ENCODE data around the gene CRACR2A.

The CRACR2A gene

DNA sequence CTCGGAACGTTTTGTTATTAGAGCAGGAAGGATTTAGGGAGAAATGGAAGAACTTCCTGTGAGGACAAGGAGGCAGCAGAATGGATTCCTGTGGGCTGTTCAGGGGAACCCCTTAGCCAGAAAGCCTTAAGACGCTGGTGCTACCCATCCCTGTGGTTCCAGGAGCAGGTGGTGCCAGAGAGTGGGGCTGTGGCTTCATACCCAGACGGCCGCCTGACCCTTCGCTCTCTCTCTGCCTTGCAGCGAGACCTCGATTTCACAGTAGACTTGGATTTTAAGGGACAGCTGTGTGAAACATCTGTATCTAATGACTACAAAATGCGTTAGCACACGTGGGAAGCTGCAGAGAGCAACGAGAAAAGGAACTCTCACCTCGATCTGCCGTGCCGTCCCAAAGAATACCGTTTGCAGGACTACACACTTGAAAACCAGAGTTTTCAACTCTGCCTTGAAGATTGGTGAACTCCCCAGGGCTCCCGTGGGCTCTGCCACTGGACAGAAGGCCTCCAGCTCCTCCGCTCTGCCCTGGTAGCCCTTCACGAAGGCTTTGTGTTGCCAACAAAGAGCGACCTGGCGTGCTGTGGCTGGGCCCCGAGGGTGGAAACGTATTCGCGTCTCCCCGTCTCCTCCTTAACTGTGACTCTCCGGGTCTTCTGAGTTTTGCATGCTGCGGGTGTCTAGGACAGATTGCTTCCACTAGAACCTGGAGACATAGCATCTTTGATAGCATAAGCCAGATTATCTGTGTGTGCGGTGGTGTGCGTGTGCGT lies 159.9 kb downstream of the CRACR2A start:
- DNase-seq = no peak

GRCh38 chr12:3589745-3590144 lies 163.2 kb downstream of the CRACR2A start:
- no peak for DNase-seq

GRCh38 chr12:3587402-3588013 lies 165.4 kb downstream of the CRACR2A start:
- DNase-seq = no peak

DNA sequence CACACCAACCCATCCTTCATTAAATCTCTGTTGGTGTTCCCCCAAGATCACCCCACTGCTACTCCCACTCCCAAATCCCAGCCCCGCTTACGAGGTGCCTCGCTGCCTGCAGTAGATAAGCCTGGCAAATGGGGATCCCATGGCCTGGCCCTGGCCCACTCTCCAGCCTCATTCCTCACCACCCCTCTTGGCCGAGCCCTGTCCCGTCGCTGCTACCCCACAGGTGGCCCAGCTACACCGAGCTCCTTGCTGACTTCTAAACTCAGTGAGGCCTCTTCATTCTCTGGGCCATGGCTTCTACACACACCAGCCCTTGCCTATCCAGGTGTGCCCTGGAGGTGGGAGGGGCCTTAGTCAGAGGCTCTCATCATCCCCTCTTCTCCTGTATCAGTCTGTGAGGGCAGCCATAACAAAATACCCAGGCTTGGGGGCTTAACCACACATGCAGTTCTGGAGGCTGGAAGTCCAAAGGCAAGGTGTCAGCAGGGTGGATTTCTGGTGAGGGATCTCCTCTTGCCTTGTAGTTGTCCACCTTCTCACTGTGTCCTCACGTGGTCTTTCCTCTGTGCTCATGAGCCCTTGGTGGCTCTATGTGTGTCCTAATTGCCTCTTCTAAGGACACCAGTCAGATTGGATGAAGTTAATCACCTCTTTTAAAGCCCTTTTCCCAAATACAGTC lies 169.1 kb downstream of the CRACR2A start:
- no peak for DNase-seq

GRCh38 chr12:3580094-3580749 lies 172.7 kb downstream of the CRACR2A start:
- DNase-seq = no peak

DNA sequence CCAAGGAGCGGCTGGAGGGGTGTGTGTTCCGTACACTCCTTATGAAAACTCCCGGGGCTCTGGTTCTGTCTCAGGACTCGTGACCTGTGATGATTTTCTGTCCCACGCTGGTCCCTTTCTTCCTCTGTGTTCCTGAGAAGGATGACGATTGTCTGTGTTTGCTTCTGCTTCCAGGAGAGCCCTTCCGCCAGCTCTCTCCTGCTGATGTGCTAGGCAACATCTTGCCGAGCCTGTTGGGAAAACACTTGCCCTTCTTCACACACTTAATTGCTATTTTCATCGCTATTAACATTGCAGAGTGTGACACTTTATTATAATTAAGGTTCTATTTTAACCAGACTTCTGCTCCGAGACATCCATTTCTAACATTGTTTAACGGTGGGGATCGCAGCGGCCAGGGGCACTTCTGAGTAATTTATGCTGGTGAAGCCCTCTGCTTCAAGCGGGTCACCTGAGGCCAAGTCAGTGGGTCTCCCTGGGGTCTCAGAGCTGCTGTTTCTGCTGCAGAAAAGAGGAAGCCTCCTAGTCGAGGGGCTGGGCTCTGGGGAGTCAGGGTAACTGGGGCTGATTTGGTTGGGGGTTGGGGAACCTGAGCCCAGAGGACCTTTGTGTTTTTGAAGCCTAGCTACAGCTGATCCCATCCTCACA lies 173.3 kb downstream of the CRACR2A start:
- DNase-seq = no peak

- no peak for DNase-seq
Observed at GRCh38 chr12:3578557-3578956, 174.4 kb downstream of the CRACR2A start.

GRCh38 chr12:3576891-3577290 lies 176.0 kb downstream of the CRACR2A start:
- DNase-seq = no peak

- DNase-seq = no peak
Observed at GRCh38 chr12:3574986-3575385, 177.9 kb downstream of the CRACR2A start.

DNA sequence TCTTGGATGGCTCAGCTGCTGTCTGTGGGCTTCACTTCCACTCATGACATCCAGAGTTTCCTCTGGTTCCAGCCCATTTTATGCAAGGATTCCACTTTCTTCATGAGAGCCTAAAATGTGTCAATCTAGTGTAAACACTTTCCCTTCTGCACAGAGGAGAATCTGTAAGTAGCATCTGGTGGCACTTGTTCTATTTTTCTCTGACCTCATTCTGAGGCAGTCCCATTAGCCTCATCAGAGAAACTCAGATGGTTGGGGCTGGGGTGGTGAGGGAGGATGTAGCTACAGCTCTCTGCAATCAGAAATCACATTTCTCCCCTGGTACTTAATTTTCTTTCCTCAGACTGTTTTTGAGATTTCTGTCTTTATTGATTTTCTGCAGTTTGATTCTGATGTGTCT lies 180.3 kb downstream of the CRACR2A start:
- no peak for DNase-seq

DNA sequence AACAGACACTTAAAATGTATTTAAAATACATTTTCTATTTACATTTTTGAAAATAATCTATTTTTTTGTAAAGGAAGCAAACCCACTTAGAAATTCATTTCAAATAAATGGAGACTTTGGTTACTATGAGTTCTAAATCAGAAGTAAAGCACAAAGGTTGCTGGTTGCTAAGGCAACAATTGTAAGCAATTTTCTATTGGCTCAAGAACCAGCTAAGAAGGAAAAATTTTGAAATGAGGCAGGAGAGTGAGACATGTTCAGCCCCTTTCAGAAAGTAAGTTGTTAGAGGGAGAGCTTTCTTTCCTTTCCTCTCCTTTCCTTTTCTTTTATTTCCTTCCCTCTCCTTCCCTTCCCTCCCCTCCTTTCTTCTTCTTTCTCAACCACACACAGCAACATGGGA lies 181.2 kb downstream of the CRACR2A start:
- DNase-seq = no peak

DNA sequence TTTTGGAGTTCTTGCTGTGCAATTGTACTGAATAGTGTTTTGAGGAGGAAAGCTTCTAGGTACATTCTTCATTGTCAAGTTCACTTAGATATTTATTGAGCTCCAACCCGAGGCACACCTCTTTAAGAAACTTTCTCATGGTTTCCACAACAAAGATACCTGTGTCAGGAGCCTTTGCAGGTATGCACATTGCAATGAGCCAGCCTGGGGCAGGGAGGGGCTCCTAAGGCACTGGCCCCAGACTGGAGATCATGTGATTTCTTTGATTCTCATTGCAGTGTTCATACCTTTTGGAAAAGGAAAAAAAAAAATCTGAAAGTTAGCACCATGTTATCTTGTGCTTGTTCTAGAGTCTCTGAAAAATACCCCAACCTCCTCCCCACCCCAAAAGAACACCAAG lies 181.6 kb downstream of the CRACR2A start:
- no peak for DNase-seq

- no peak for DNase-seq
Observed at GRCh38 chr12:3568695-3569094, 184.2 kb downstream of the CRACR2A start.

DNA sequence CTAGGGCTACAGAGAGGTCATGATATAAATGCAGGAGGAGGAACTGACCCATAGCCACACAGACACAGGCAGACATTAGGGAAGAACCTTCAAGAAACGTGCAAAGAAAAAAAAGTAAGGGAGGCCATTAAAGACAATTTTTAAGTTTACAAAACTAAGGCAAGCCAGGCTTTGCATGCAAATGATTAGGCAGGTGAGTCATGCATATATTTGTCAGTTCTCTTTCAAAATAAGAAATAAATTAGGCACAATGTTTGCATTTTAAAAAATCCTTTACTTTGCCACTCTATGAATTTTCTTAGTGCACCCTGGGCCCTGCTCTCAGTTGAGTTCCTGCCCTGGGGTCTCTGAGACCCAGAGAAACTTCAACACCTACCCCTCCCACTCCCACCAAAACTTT lies 186.9 kb downstream of the CRACR2A start:
- DNase-seq = no peak

Measured in activated CD4-positive, alpha-beta T cell treated with anti-CD3 and anti-CD28 coated beads, Interleukin-2, amount 50 U/mL, for 1 hour (primary cell).